Right lobe of liver (tissue), 4 donors: Measurements from ENCODE around the gene RCAN2.

Source experiments
- CTCF ChIP-seq, 4 donors: fragments of 200-600 bp in 3 of 4; fragments of 450-650 bp in 1 of 4; IDR thresholded peaks; one replicate each; pipeline versions ENCODE4 v1.5.1 to v1.8.0; 2016 to 2022; ENCODE audit warnings: antibody characterized with exemption in 4 of 4, mild to moderate bottlenecking in 2 of 4
- POLR2A ChIP-seq: fragments of 450-650 bp; IDR thresholded peaks from one replicate; pipeline ENCODE4 v1.6.1; 2017; ENCODE audit warnings: antibody characterized with exemption, mild to moderate bottlenecking
- donor health status: DM: no; HTN: no; CAD: no.
- donor health status: DM: no; HTN: no; CAD: no.
- donor health status: DM: no; HTN: yes; CAD: no.

GRCh38 chr6:46248143-46248542 is 243.1 kb downstream of the RCAN2 start:
- no peak for TF ChIP-seq POLR2A
- TF ChIP-seq CTCF (IDR thresholded peaks at IDR 0.05): no peak
